Neural cell (in vitro differentiated cells): Measurements from ENCODE around the gene LHFPL2. TPM values are rescaled to one million over a fixed set of nuclear protein-coding genes. Genes with fewer than 3 reads are reported as not detected.

ENCODE experiments used
- H2AFZ ChIP-seq: fragments of 200-600, 300-800 bp; sonication (generic), shearing (Covaris generic); 2 replicates; pipeline ENCODE4 v1.6.0; 2014; ENCODE audit warnings: low read depth, mild to moderate bottlenecking, antibody characterized with exemption, low read length, moderate library complexity
- H3F3A ChIP-seq: fragments of 200-600 bp; shearing (Covaris generic); 2 replicates; pipeline ENCODE4 v1.6.1; 2016; ENCODE audit warnings: mild to moderate bottlenecking, moderate library complexity, mixed read lengths, antibody characterized with exemption, low read length; ENCODE audit not compliant: insufficient read depth, poor library complexity, severe bottlenecking
- H3K27ac ChIP-seq: fragments of 200-600, 300-800 bp; sonication (generic), shearing (Covaris generic); 2 replicates; pipeline ENCODE4 v1.5.1; 2014; ENCODE audit warnings: mild to moderate bottlenecking, low read length, moderate library complexity
- H3K27me3 ChIP-seq: fragments of 300-800, 200-600 bp; sonication (generic), shearing (Covaris generic); 2 replicates; pipeline ENCODE4 v1.6.0; 2014; ENCODE audit warnings: mild to moderate bottlenecking, low read depth, low read length, moderate library complexity; ENCODE audit not compliant: insufficient read depth
- H3K36me3 ChIP-seq: fragments of 300-800, 200-600 bp; sonication (generic), shearing (Covaris generic); 2 replicates; pipeline ENCODE4 v1.5.1; 2014; ENCODE audit warnings: mild to moderate bottlenecking, antibody characterized with exemption, low read length, moderate library complexity; ENCODE audit not compliant: insufficient read depth
- H3K4me2 ChIP-seq: fragments of 300-800, 200-600 bp; sonication (generic), shearing (Covaris generic); 2 replicates; pipeline ENCODE4 v1.6.0; 2014; ENCODE audit warnings: mild to moderate bottlenecking, low read length
- H3K4me3 ChIP-seq: fragments of 300-800, 200-600 bp; sonication (generic), shearing (Covaris generic); 2 replicates; pipeline ENCODE4 v1.5.1; 2014; ENCODE audit warnings: mild to moderate bottlenecking, low read length, moderate library complexity
- H3K79me2 ChIP-seq: fragments of 200-600 bp; shearing (Covaris generic); replicated peaks from 2 replicates; pipeline ENCODE4 v1.6.0; 2014; ENCODE audit warnings: mild to moderate bottlenecking, low read length, moderate library complexity; ENCODE audit not compliant: insufficient read depth
- H3K9ac ChIP-seq: fragments of 300-800, 200-600 bp; sonication (generic), shearing (Covaris generic); 2 replicates; pipeline ENCODE4 v1.6.1; 2016; ENCODE audit warnings: mild to moderate bottlenecking, low read length, mixed read lengths
- H3K9me2 ChIP-seq: fragments of 200-600 bp; shearing (Covaris generic); 2 replicates; pipeline ENCODE4 v1.6.1; 2016; ENCODE audit warnings: mild to moderate bottlenecking, low read length, mixed read lengths; ENCODE audit not compliant: insufficient read depth
- H3K9me3 ChIP-seq: fragments of 200-600, 300-800 bp; sonication (generic), shearing (Covaris generic); 2 replicates; pipeline ENCODE4 v1.6.1; 2016; ENCODE audit warnings: mild to moderate bottlenecking, mixed run types, low read length, moderate library complexity, mixed read lengths
- H4K20me1 ChIP-seq: fragments of 200-600 bp; shearing (Covaris generic); 2 replicates; pipeline ENCODE4 v1.6.1; 2016; ENCODE audit warnings: mild to moderate bottlenecking, mixed run types; ENCODE audit not compliant: insufficient read depth
- CTCF ChIP-seq: fragments of 450-650 bp; IDR thresholded peaks from 2 replicates; pipeline ENCODE4 v1.5.1; 2014; ENCODE audit warnings: antibody characterized with exemption, mild to moderate bottlenecking, moderate library complexity; ENCODE audit not compliant: poor library complexity, severe bottlenecking
- EP300 ChIP-seq: fragments of 450-650 bp; conservative IDR thresholded peaks from 2 replicates; pipeline ENCODE4 v1.6.1; 2014; ENCODE audit warnings: antibody characterized with exemption, mild to moderate bottlenecking, moderate library complexity; ENCODE audit not compliant: poor library complexity, severe bottlenecking
- EZH2 ChIP-seq: fragments of 200-600, 300-800 bp; shearing (Covaris generic), sonication (generic); IDR thresholded peaks from 2 replicates; pipeline ENCODE4 v1.6.1; 2014; ENCODE audit warnings: antibody characterized with exemption, low read length, borderline replicate concordance, mild to moderate bottlenecking; ENCODE audit not compliant: insufficient read depth, poor library complexity, severe bottlenecking
- MXI1 ChIP-seq: fragments of 450-650 bp; conservative IDR thresholded peaks from 2 replicates; pipeline ENCODE4 v1.6.1; 2014; ENCODE audit warnings: antibody characterized with exemption, mild to moderate bottlenecking; ENCODE audit not compliant: poor library complexity, severe bottlenecking
- POLR2AphosphoS5 ChIP-seq: IDR thresholded peaks from 2 replicates; pipeline ENCODE4 v1.6.1; 2012
- RAD21 ChIP-seq: fragments of 450-650 bp; conservative IDR thresholded peaks from 2 replicates; pipeline ENCODE4 v1.6.1; 2014; ENCODE audit warnings: antibody characterized with exemption, mild to moderate bottlenecking, moderate library complexity
- REST ChIP-seq: IDR thresholded peaks from 2 replicates; pipeline ENCODE4 v1.6.1; 2012; ENCODE audit warnings: borderline replicate concordance
- SMC3 ChIP-seq: fragments of 450-650 bp; conservative IDR thresholded peaks from 2 replicates; pipeline ENCODE4 v1.6.1; 2014; ENCODE audit warnings: antibody characterized with exemption, mild to moderate bottlenecking, moderate library complexity; ENCODE audit not compliant: poor library complexity
- TAF1 ChIP-seq: IDR thresholded peaks from 2 replicates; pipeline ENCODE4 v1.6.1; 2012; ENCODE audit warnings: low read depth
- polyA plus RNA-seq: library from polyadenylated mRNA; depleted of rRNA; stranded (reverse); fragments of >200 nt; gene quantifications from 2 replicates; pipeline ENCODE4 v1.2.3, GENCODE V29; 2014

The LHFPL2 gene
- polyA plus RNA-seq, 1 donor from 2014 or later, result 1.6 TPM

GRCh38 chr5:78638973-78639669 lies 9.5 kb downstream of the LHFPL2 start:
- H3K9me3 ChIP-seq, result no peaks in the 10 kb centered on the region
- no peaks in the 10 kb centered on the region for H3K36me3 ChIP-seq
- no peak overlapping the region for H3K4me3 ChIP-seq
- no peak overlapping the region for H3K9ac ChIP-seq
- H3F3A ChIP-seq, result no peaks in the 10 kb centered on the region
- H3K4me2 ChIP-seq, result no peak overlapping the region
- H2AFZ ChIP-seq, result no peak overlapping the region
- no peaks in the 10 kb centered on the region for H4K20me1 ChIP-seq
- TF ChIP-seq POLR2AphosphoS5, result no peak
- TF ChIP-seq EP300, result no peak
- no peak for TF ChIP-seq MXI1
- no peak for TF ChIP-seq TAF1
- no peak for TF ChIP-seq CTCF
- TF ChIP-seq REST, result no peak
- TF ChIP-seq SMC3, result no peak
- H3K9me2 ChIP-seq, result no peaks in the 10 kb centered on the region
- no peaks in the 10 kb centered on the region for H3K27me3 ChIP-seq
- H3K79me2 ChIP-seq, result no peaks in the 10 kb centered on the region
- no peak overlapping the region for H3K27ac ChIP-seq

GRCh38 chr5:78638423-78638822 lies 10.1 kb downstream of the LHFPL2 start:
- Histone ChIP-seq H2AFZ (no peak overlapping the region), H3K9me2 (no peaks in the 10 kb centered on the region), H3K79me2 (no peaks in the 10 kb centered on the region), H3K36me3 (no peaks in the 10 kb centered on the region), H3K9me3 (no peaks in the 10 kb centered on the region), H3K4me3 (no peak overlapping the region), H3K9ac (no peak overlapping the region), H4K20me1 (no peaks in the 10 kb centered on the region), H3K4me2 (no peak overlapping the region), H3K27me3 (no peaks in the 10 kb centered on the region), H3F3A (no peaks in the 10 kb centered on the region), H3K27ac (no peak overlapping the region)
- TF ChIP-seq CTCF (no peak), EZH2 (no peak), TAF1 (no peak), MXI1 (no peak), SMC3 (no peak), RAD21 (no peak), REST (no peak), EP300 (no peak), POLR2AphosphoS5 (no peak)
